NCI-H524 treated with DMSO at 0.1 percent for 48 hours (cell line): ENCODE results near the gene CLEC2D.
"Not testable (repeated sequence)": the region's sequence is repeated elsewhere in the genome, so short reads cannot be mapped to it uniquely, and the experiment has no call there.

ENCODE experiments used
- DNase-seq: peaks from one replicate; lab custom pipeline; 2025; lab: John Stamatoyannopoulos, UW

Gene CLEC2D

GRCh38 chr12:9660046-9660445 is 9.5 kb upstream of the CLEC2D start:
- DNase-seq = no peak

- DNase-seq = no peak
These were observed 7.8 kb upstream of the CLEC2D start for GRCh38 chr12:9661720-9662119.

- no peak for DNase-seq
These were observed 7.0 kb upstream of the CLEC2D start for GRCh38 chr12:9662488-9662887.

GRCh38 chr12:9667403-9668160 is 1.9 kb upstream of the CLEC2D start:
- DNase-seq = no peak

GRCh38 chr12:9668161-9669018 is 1.1 kb upstream of the CLEC2D start:
- no peak for DNase-seq

- no peak for DNase-seq
These were observed 540 bp upstream of the CLEC2D start for GRCh38 chr12:9669019-9669326.

- DNase-seq = not testable (repeated sequence)
These were observed 2.8 kb downstream of the CLEC2D start for GRCh38 chr12:9672340-9672739.

- DNase-seq = no peak
These were observed 4.1 kb downstream of the CLEC2D start for GRCh38 chr12:9673404-9674225.

GRCh38 chr12:9674226-9674590 is 4.7 kb downstream of the CLEC2D start:
- no peak for DNase-seq

- DNase-seq = not testable (repeated sequence)
These were observed 13.0 kb downstream of the CLEC2D start for GRCh38 chr12:9682508-9682907.

- DNase-seq = not testable (repeated sequence)
These were observed 13.4 kb downstream of the CLEC2D start for GRCh38 chr12:9682949-9683348.

- not testable (repeated sequence) for DNase-seq
These were observed 15.9 kb downstream of the CLEC2D start for GRCh38 chr12:9685366-9685765.

- no peak for DNase-seq
These were observed 16.4 kb downstream of the CLEC2D start for GRCh38 chr12:9685915-9686314.

- no peak for DNase-seq
These were observed 17.7 kb downstream of the CLEC2D start for GRCh38 chr12:9687228-9687627.

GRCh38 chr12:9692909-9693308 is 23.4 kb downstream of the CLEC2D start:
- no peak for DNase-seq

- DNase-seq = no peak
These were observed 24.7 kb downstream of the CLEC2D start for GRCh38 chr12:9694241-9694640.

GRCh38 chr12:9695150-9695549 is 25.6 kb downstream of the CLEC2D start:
- not testable (repeated sequence) for DNase-seq

- DNase-seq = not testable (repeated sequence)
These were observed 26.1 kb downstream of the CLEC2D start for GRCh38 chr12:9695661-9696060.

GRCh38 chr12:9697619-9698018 is 28.1 kb downstream of the CLEC2D start:
- DNase-seq = no peak

GRCh38 chr12:9698681-9699080 is 29.2 kb downstream of the CLEC2D start:
- no peak for DNase-seq

- no peak for DNase-seq
These were observed 29.9 kb downstream of the CLEC2D start for GRCh38 chr12:9699269-9699897.
